Prostate gland (tissue), 2 donors: Measurements from ENCODE around the gene OLIG2.

Experiments
- CTCF ChIP-seq, 4 experiments: fragments of 200-600 bp in 2 of 4; fragments of 450-650 bp in 2 of 4; sonication (generic) in 2 of 4; IDR thresholded peaks; 1 replicate in 3 of 4; 2 replicates in 1 of 4; pipeline ENCODE4 v1.5.1; 2016 to 2019; ENCODE audit warnings: antibody characterized with exemption in 4 of 4, mild to moderate bottlenecking in 2 of 4, moderate library complexity in 2 of 4
- POLR2A ChIP-seq: fragments of 450-650 bp; IDR thresholded peaks from one replicate; pipeline ENCODE4 v1.6.1; 2016; ENCODE audit warnings: antibody characterized with exemption, mild to moderate bottlenecking
- POLR2AphosphoS5 ChIP-seq: sonication (generic); formaldehyde crosslinking; IDR thresholded peaks from one replicate; pipeline ENCODE4 v1.6.1; 2017; ENCODE audit warnings: antibody characterized with exemption

- TF ChIP-seq CTCF (IDR thresholded peaks at IDR 0.05), result no peak
- TF ChIP-seq POLR2A, result no peak
- no peak for TF ChIP-seq POLR2AphosphoS5
Measured at GRCh38 chr21:33069645-33069993, 43.9 kb downstream of the OLIG2 start.
